Caco-2 (cell line): ENCODE measurements around the gene DAGLB. TPM values are rescaled to one million over a fixed set of nuclear protein-coding genes. Genes with fewer than 3 reads are reported as not detected.

Experiments used
- BruUV-seq: library from RNA; stranded (reverse); fragments of 400-500 nt; replicated peaks from 2 replicates; lab custom pipeline; 2021; lab: Mats Ljungman, UMichigan
- CTCF ChIA-PET: fragments of 300-600 bp; sonication (Branson Sonifier 250); formaldehyde crosslinking; loops from one replicate; lab custom pipeline; 2022; ENCODE audit warnings: antibody characterized with exemption; lab: Charles Lee
- POLR2A ChIA-PET: fragments of 300-600 bp; sonication (Branson Sonifier 250); formaldehyde crosslinking; loops from one replicate; lab custom pipeline; 2022; ENCODE audit warnings: antibody characterized with exemption; lab: Charles Lee
- DNase-seq, 2 experiments: peaks; one replicate each; pipeline versions ENCODE4 v3.0.0 to v3.0.0-alpha.2; 2020 to 2022
- H3K27me3 ChIP-seq: replicated peaks from 2 replicates; pipeline ENCODE4 v1.6.0; 2011; ENCODE audit warnings: low read length; ENCODE audit not compliant: control insufficient read depth, insufficient read depth
- H3K36me3 ChIP-seq: 2 replicates; pipeline ENCODE4 v1.5.1; 2011; ENCODE audit warnings: low read length; ENCODE audit not compliant: control insufficient read depth, insufficient read depth
- H3K4me1 ChIP-seq: fragments of 250-450 bp; sonication (Bioruptor Pico); 2 replicates; pipeline ENCODE4 v1.5.1; 2020; ENCODE audit warnings: mild to moderate bottlenecking
- H3K4me3 ChIP-seq: 2 replicates; pipeline ENCODE4 v1.5.1; 2011; ENCODE audit warnings: low read depth, mild to moderate bottlenecking, control low read depth, low read length
- H3K9me3 ChIP-seq: fragments of 250-450 bp; sonication (Bioruptor Pico); 2 replicates; pipeline ENCODE4 v1.5.1; 2020; ENCODE audit warnings: mild to moderate bottlenecking, moderate library complexity
- H3K27ac Mint-ChIP-seq: one replicate; pipeline ENCODE4 v1.8.0; 2022; ENCODE audit warnings: mixed read lengths; ENCODE audit not compliant: unreplicated experiment
- H3K27me3 Mint-ChIP-seq: one replicate; pipeline ENCODE4 v1.8.0; 2022; ENCODE audit warnings: mixed read lengths; ENCODE audit not compliant: insufficient read depth, unreplicated experiment
- H3K36me3 Mint-ChIP-seq: one replicate; pipeline ENCODE4 v1.8.0; 2022; ENCODE audit warnings: mild to moderate bottlenecking, mixed read lengths; ENCODE audit not compliant: insufficient read depth, unreplicated experiment
- H3K4me1 Mint-ChIP-seq: one replicate; pipeline ENCODE4 v1.8.0; 2022; ENCODE audit warnings: low read depth, mixed read lengths; ENCODE audit not compliant: unreplicated experiment
- H3K4me3 Mint-ChIP-seq: one replicate; pipeline ENCODE4 v1.8.0; 2022; ENCODE audit warnings: mild to moderate bottlenecking, moderate library complexity, mixed read lengths; ENCODE audit not compliant: unreplicated experiment
- H3K9me3 Mint-ChIP-seq: one replicate; pipeline ENCODE4 v1.8.0; 2022; ENCODE audit warnings: mixed read lengths; ENCODE audit not compliant: unreplicated experiment
- intact Hi-C: fragments of 100-400 bp; cut with micrococcal nuclease; formaldehyde crosslinking; loops from one replicate; pipeline ENCODE4 v1.10.0; 2022; ENCODE audit not compliant: unreplicated experiment
- total RNA-seq: library from RNA; stranded (reverse); gene quantifications from 2 replicates; pipeline ENCODE4 v1.2.3, GENCODE V29; 2022
- TF ChIP-seq, protein P1 (sequence below), 2 experiments: fragments of 200-600 bp in 1 of 2; IDR thresholded peaks; 1 replicate in 1 of 2; 2 replicates in 1 of 2; pipeline versions ENCODE4 v1.5.1 to v1.8.0; 2011 to 2022; ENCODE audit warnings: antibody characterized with exemption in 1 of 2, control low read depth in 1 of 2, inconsistent platforms in 1 of 2, low read depth in 1 of 2, low read length in 1 of 2, mild to moderate bottlenecking in 1 of 2, moderate library complexity in 1 of 2; ENCODE audit not compliant: insufficient read depth in 1 of 2, severe bottlenecking in 1 of 2, unreplicated experiment in 1 of 2

DAGLB gene
- total RNA-seq, 1 experiment from 2014 or later = 25.8 TPM

DNA sequence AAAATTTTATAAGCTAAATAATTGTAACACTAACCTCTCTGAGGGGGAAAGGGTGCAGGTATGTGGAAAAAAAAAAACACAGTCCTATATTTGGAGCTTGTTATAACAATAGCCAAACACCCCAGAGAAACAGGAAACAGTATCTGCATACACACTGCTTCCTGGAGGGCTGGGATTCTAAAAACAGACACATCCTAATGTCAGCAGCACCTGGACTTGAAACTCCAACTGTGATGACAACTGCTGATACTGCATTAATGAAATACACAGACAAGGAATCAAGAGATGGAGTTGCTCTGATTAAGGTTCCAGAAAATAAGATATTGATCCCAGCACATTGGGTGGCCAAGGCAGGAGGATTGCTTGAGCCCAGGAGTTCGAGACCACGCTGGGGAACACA is 9.3 kb downstream of the DAGLB start:
- H3K4me1 ChIP-seq = no peaks in the 10 kb centered on the region
- no peak overlapping the region for H3K4me3 ChIP-seq
- H3K9me3 Mint-ChIP-seq = no peaks in the 10 kb centered on the region
- H3K27ac Mint-ChIP-seq = no peak overlapping the region
- ChIA-PET CTCF (interaction anchor here (0.5 kb wide), 1 partner anchor 89 kb away, joined by 4 read pairs; no protein-coding TSS in a partner anchor), POLR2A (no interaction called here)
- H3K36me3 Mint-ChIP-seq = peaks cover 45% of the 10 kb centered on the region
- no peaks in the 10 kb centered on the region for H3K27me3 Mint-ChIP-seq
- no peaks in the 10 kb centered on the region for H3K9me3 ChIP-seq
- no peak overlapping the region for H3K4me3 Mint-ChIP-seq
- H3K27me3 ChIP-seq = no peaks in the 10 kb centered on the region
- peaks cover 3% of the 10 kb centered on the region for H3K36me3 ChIP-seq
- TF ChIP-seq, protein P1, sequence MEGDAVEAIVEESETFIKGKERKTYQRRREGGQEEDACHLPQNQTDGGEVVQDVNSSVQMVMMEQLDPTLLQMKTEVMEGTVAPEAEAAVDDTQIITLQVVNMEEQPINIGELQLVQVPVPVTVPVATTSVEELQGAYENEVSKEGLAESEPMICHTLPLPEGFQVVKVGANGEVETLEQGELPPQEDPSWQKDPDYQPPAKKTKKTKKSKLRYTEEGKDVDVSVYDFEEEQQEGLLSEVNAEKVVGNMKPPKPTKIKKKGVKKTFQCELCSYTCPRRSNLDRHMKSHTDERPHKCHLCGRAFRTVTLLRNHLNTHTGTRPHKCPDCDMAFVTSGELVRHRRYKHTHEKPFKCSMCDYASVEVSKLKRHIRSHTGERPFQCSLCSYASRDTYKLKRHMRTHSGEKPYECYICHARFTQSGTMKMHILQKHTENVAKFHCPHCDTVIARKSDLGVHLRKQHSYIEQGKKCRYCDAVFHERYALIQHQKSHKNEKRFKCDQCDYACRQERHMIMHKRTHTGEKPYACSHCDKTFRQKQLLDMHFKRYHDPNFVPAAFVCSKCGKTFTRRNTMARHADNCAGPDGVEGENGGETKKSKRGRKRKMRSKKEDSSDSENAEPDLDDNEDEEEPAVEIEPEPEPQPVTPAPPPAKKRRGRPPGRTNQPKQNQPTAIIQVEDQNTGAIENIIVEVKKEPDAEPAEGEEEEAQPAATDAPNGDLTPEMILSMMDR (IDR thresholded peaks at IDR 0.05; ENCODE audit: insufficient read depth in 1 of 2, low read depth in 1 of 2, low read length in 1 of 2, severe bottlenecking in 1 of 2, unreplicated experiment in 1 of 2) = no peak
- intact Hi-C loops = loop anchor here (5.0 to 10.0 kb wide), 2 partner anchors 54 to 581 kb away; no protein-coding TSS in a partner anchor
- H3K4me1 Mint-ChIP-seq = no peaks in the 10 kb centered on the region
- no peak for DNase-seq
- no TSS peak for BruUV-seq

DNA sequence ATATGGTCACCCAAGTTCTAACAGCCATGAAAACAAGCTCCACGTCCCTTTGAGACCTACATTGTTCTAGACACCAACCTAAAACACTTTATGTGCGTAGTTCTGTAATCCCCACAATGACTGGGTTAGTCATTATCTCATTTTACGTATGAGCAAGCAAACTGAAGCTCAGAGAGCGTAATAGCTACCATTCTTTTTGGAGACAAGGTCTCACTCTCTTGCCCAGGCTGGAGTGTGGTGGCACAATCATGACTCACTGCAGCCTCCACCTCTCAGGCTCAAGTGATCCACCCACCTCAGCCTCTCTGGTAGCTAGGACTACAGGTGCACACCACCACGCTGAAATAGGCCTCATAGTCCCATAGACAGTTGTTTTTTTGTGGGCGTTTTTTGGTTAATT is 10.5 kb downstream of the DAGLB start:
- intact Hi-C loops = loop anchor here (5.0 to 10.0 kb wide), 2 partner anchors 52 to 580 kb away; no protein-coding TSS in a partner anchor
- H3K27ac Mint-ChIP-seq = no peak overlapping the region
- H3K36me3 ChIP-seq = peaks cover 1% of the 10 kb centered on the region; the same call in 1 of the 2 replicates
- H3K9me3 ChIP-seq = no peaks in the 10 kb centered on the region
- no TSS peak for BruUV-seq
- H3K9me3 Mint-ChIP-seq = no peaks in the 10 kb centered on the region
- DNase-seq = no peak
- no peak overlapping the region for H3K4me3 Mint-ChIP-seq
- CTCF ChIA-PET = no interaction called here
- H3K27me3 ChIP-seq = no peaks in the 10 kb centered on the region
- POLR2A ChIA-PET = no interaction called here
- no peaks in the 10 kb centered on the region for H3K4me1 Mint-ChIP-seq
- peaks cover 46% of the 10 kb centered on the region for H3K36me3 Mint-ChIP-seq
- TF ChIP-seq, protein P1 (IDR thresholded peaks at IDR 0.05; ENCODE audit: insufficient read depth in 1 of 2, low read depth in 1 of 2, low read length in 1 of 2, severe bottlenecking in 1 of 2, unreplicated experiment in 1 of 2) = no peak
- H3K27me3 Mint-ChIP-seq = no peaks in the 10 kb centered on the region
- no peaks in the 10 kb centered on the region for H3K4me1 ChIP-seq
- H3K4me3 ChIP-seq = no peak overlapping the region

DNA sequence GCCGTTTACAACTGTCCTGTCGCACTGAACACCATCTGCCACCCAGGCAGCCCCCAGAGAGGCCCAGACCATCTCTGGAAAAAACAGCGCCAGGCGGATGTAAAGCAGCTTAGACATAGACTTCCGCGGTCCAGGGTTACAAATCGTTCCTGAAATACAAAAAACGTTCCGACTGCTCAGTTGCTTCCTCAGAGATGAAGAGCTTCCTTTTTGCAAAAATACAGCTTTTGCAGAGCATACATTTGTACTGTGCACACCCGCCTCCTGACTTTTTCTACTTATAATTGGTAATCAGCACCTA is 11.4 kb downstream of the DAGLB start:
- no TSS peak for BruUV-seq
- no peaks in the 10 kb centered on the region for H3K4me1 ChIP-seq
- H3K4me3 ChIP-seq = no peak overlapping the region
- intact Hi-C loops = loop anchor here (5.0 to 10.0 kb wide), 2 partner anchors 52 to 579 kb away; no protein-coding TSS in a partner anchor
- H3K27me3 ChIP-seq = no peaks in the 10 kb centered on the region
- ChIA-PET POLR2A (no interaction called here), CTCF (no interaction called here)
- TF ChIP-seq, protein P1 (IDR thresholded peaks at IDR 0.05; ENCODE audit: insufficient read depth in 1 of 2, low read depth in 1 of 2, low read length in 1 of 2, severe bottlenecking in 1 of 2, unreplicated experiment in 1 of 2) = no peak
- no peaks in the 10 kb centered on the region for H3K9me3 ChIP-seq
- no peaks in the 10 kb centered on the region for H3K27me3 Mint-ChIP-seq
- peaks cover 1% of the 10 kb centered on the region; the same call in 1 of the 2 replicates for H3K36me3 ChIP-seq
- H3K4me3 Mint-ChIP-seq = no peak overlapping the region
- no peaks in the 10 kb centered on the region for H3K4me1 Mint-ChIP-seq
- H3K27ac Mint-ChIP-seq = no peak overlapping the region
- H3K9me3 Mint-ChIP-seq = no peaks in the 10 kb centered on the region
- no peak for DNase-seq
- H3K36me3 Mint-ChIP-seq = peaks cover 38% of the 10 kb centered on the region
